Right hindlimb (tissue), 1 donor: Measurements from ENCODE around the gene DPH3.
A peak's percentile ranks its signal among the peaks of the same experiment; 100 is the strongest.

Source experiments
- DNase-seq: peaks from one replicate; pipeline ENCODE4 v3.0.0-alpha.2; 2018

The DPH3 gene

DNA sequence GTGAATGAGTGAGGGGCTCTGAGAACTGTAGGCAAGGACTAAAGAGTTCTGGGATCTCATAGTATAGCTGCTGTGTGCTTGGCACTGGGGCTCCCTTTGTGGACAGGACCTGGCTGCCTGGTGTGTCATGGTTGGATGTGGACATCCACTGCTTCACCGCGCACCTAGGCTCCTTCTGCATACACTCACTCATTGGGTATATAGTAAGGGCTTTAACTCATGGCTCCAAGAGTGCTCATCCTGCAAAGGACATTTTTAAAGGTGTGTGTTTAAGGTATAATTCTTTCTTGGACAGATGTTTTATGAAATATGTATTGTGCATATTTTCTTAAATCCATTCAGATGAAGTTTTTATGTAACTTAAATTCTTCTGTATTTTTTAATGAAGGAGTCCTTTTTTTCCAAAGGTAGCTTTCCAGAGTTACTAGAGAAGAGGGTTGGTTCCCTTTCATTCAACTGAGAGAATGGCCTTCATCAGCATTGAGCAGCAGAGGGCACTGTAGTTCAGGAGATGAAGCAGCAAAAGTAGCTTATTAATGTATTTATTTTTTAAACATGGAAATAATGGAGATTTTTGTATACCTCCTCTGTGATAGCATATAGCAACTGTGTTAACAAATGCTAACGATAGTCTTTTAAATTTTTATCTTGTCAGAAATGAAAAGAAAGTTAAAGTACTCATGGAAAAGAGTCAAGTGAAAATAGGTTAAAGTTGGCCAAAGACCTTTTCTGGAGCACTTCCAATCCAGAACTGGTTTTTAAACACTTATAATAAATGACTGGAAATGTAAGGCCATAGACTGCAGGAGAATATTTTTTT, 25.5 kb upstream of the DPH3 start:
- DNase-seq, result peak; percentile 44

DNA sequence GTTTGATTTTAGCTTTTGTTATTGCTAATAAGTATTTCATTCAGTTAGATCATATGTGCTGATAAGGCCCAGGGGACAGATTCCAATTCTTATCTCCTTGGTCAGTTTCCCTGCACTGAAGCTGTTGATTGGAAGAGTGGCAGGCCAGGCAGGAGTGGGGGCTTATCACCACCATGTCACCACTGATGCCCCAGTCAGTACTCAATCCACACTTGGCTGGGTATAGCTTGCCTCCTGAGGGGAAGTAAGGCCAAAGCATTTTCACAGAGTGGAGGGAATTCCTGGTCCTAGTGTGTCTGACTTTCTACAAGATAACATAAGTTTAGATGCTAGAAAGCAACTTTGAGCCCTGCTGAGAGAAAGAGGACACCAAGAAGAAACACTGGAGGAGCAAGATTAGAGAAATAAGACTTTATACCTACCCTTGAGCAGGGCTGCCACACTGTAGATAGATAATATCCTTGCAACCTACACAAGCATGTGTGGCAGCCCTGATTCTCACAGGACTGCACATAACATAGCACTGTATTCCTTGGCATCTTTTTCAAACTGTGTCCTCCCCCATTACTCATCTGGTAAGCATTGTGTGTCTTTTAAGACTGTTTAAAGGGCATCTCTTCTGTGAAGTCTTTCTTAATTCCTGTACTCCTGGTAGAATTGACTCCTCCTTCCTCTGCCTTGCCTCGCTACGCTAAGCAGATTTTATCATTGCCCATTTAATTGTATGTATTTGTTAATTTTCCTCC, 24.6 kb upstream of the DPH3 start:
- no peak for DNase-seq

DNA sequence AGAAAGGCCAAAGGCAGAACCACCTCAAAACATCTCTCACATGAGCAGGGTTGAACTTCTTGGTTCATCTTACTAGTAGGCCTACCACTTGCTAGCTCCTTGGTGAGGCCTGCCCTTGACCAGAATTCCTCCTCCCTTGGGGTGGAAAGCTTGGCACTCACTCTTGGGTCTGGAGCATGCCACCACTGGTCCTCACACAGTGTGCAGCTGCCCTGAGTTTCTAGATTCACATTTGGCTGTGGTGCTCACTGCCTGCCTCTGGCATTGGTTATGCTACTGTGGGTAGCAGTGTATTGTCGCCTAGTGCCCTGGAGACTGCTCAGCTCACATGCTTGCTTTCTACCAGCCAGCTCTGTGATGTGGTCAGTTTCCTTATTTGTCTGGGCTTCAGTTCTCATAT, 23.9 kb upstream of the DPH3 start:
- DNase-seq, result no peak

DNA sequence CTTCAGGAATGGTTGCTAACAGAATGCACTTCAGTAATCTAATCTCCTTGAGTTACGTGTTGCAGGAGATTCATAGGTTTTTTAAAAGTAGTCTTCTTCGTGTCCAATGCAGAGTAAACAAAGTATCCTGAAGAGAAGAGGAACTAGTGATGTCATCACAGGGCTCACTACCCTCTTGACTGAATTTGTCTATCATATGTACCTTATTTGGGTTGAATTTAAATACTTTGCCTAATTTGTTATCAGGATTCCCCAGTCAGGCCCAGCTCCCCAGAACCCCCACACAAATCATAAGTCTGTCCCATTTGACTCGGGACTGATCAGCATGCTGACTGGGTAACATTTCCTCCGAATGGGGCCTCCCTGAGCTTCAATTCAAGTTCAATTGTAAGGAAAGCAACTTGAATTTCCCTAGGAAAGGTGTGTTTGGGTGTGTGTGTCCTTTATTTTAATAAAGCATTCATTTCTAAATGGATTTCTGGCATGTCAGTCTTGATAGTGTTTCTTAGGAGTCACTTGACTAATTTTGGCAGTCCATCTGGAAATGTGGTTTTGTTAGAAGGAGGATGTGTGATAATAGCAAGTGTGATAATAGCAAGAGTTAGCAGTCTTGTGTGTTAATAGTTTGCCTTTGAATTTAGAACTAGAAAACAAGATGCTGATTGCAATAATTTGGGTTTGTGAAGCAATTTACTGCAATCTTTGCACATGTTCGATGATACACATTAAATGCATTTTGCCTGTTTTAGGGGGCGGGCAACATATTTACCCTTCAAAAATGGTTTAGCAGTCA, 22.2 kb upstream of the DPH3 start:
- DNase-seq, result no peak

DNA sequence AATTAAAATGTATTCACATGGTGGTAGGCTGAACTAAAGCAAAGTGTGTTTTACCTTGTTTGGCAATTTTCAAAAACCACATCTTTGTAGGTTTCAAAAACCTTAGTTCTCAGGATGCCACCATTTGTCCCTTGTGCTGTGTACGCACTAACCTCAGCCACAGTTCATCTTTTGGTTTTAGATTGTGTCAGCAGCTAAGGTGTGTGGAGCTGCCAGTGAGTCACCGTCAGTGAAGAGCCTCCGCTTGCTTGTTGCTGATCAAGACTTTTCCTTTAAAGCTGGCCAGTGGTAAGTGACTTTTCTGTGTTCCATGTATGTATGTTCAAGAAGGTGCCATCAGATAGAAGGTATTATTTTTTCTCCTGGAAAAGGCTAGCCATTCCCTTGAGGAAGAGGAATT, 21.4 kb upstream of the DPH3 start:
- no peak for DNase-seq

DNA sequence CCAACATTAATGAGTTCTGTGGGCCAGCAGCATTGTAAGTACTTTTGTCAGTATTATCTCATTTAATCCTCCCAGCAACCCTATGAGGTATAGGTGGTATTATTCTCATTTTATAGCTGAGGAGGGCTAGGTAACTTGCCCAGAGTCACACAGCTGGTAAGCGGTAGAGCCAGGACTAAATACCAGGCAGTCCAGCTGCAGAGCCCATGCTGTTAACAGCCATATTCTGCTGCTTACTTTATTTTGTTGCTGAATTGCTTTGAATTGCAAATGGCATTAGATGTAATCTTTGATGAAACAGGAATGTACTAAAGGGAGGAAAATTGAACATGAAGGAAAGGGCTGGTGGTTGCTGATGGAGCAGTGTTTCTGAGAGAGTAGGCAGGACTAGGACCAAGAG, 19.9 kb upstream of the DPH3 start:
- no peak for DNase-seq

DNA sequence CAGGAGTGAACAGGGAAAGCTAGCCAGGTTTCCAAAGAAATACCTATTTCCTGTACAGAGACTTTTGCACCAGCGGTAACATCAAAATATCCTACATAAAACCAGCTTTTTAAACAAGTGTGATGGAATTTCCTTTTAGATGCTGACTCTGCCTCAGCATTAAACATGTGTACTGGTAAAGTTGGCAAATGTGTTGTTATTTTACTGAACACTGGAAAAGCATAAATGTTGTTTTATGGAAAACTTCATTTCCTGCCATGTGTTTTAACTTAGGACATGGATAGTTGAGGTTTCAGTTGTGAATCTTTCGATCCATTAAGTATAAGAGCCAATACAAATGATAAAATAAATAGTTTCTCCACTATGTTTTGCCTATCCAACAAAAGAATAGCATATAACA, 15.9 kb upstream of the DPH3 start:
- DNase-seq, result no peak

DNA sequence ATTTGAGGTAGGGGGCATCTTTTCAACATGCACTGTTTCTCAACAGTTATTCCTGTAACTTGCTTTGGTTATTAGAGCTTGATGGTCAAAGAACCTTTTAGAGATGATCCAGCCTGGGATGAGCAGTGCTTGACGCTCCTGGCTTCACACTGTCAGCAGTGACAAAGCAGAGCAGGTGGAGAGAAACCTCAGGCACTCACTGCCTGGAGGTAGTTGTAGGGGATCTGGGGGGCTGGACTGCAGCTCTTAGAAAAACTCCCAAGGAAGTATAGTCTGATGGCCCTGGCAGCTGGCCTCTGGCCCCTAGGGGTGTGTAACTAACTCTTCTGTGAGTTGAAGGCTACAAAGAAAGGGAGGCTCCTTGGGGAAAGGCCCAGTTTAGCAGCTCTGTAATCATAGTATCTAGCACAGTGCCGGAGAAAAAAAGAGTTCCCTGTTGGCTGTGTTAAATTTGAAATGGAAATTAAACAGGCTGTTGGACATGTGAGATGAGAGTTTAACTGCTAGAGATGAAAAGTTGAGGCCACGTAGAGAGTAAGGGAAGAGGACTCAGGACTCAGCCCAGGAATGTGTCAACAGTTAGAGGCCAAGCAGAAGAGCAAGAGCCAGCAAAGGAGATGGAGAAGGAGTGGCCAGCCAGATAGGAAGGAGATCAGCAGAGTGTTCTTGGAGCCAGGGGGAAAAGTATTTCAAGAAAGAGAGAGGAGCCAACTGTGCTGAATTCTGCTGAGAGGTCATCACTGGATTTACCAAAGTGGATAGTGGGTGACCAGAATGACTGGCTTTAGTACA, 14.5 kb upstream of the DPH3 start:
- peak; percentile 44 for DNase-seq

DNA sequence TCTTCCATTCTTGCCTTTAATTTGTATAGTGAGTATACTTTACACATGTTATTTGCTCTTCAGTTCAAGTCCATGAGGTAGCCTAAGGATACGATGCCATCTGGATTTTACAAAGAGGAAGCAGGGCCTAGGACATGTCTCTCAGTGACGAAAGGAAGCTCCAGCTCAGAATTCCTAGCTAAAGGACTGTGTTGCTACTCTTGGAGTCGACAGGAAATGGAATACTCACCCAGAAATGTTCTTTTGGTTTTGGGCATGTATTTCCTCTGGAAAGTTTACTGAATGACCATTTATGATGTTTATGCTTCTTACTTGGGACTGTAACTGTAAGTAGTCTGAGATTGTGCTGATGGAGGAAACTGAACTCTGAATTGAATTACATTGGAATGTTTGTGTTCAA, 12.7 kb upstream of the DPH3 start:
- no peak for DNase-seq

DNA sequence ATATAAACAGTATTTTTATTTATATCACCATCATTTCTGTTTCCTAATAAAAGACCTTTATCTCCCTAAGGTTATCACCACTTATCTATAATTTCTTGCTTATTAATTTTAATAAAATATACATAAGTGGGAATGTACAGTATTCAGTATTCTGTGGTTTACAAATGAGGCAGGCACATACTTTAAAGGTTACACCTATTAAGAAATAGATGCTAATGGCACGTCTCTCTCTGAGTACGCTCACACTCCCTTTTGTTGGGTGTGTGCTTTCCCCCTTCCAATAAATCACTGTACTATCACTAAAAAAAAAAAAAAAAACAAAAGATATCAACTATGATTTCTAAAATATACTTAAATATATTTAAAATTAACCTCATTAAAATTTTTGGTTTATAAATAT, 9.1 kb upstream of the DPH3 start:
- no peak for DNase-seq

DNA sequence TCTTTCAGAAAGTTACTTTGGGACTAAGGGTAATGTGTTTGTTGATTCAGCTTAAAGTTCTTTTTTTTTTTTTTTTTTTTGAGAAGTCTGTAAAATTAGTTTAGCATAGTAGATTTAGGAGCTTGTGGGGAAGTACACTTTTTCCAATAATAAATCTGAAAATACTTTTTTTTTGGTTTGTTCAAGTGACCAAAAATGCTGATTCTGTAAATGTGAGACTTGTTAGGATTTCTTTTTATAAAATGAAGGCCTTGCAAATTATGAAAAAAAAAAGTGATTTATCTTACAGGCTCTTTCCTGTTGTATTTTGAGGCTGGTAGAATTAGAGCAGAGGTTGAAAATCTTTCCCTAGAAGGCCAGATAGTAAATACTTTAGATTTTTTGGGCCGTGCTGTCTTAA, 7.8 kb upstream of the DPH3 start:
- DNase-seq, result no peak

DNA sequence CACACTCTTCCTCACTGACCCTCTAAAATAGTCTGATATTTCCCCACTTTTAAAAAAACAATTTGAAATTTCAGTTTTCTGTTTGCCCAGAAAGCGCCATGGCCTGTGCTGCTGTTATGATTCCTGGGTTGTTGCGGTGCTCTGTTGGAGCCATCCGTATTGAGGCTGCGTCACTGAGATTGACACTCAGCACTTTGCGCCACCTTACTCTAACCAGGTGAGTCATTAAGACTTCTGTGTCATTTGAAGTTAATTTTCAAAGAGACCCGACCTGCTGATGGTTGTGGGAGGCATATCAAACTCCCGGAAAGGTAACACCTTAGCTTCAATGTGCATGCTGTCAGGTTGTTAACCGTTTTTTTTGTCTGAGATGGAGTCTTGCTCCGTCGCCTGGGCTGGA, 6.1 kb upstream of the DPH3 start:
- DNase-seq, result no peak

DNA sequence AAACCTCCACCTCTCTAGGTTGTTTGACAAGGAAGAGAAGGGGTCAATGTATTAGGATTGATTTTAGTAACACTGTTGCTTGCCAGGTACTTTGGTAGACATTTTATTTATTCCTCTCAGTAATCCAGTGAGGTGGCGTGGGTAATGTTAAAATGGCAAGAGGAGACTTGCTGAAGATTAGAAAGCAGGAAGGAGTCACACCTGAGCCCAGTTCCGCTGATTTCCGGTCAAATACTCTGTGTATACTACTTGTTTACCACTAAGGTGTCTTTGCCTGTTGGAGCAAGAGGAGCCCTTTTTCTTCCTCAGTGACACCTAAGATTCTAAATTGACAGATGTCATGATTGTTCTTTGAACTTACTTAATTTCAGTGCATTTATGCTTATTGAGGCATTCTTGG, 2.0 kb upstream of the DPH3 start:
- no peak for DNase-seq

DNA sequence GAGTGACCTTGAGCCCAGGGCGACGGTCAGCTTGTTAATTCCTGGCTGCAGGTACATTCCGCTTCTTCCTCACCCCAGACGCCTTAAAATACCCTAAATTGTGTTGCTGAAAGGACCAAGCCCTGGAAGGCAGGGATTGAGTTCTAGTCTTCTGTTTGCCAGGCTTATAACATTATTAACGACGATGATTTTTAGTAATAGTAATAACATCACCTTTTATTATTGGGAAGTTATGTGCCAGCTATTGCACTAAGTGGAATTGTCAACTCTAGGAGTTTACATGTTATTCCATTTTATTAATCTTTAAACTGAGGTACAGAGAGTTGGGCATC, 678 bp upstream of the DPH3 start:
- no peak for DNase-seq

DNA sequence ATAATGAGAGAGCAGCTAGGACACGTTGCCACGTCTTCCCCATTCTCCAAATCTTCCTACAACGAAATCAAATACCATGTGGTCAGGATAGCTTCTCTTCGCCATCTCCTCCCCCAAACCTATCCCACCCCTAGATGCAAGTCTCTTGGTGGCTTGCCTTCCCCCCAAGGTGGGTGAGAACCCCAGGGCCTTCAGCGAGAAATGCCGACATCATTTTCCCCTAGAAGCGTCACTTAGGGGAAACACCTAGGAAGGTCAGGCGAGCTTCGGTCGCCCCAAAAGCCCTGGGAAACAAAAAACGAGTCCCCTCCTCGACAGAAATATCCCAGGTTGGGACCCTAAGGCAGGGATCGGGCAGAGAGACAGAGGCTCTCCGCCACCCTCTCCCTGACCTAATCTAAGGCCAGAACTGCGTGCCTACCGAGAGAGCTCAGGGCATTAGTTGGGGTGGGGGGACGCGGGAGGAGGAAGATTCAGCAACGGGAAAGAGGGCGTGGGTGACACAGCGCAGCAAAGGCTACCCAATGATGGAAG, 502 bp downstream of the DPH3 start:
- DNase-seq, result peak; percentile 28

DNA sequence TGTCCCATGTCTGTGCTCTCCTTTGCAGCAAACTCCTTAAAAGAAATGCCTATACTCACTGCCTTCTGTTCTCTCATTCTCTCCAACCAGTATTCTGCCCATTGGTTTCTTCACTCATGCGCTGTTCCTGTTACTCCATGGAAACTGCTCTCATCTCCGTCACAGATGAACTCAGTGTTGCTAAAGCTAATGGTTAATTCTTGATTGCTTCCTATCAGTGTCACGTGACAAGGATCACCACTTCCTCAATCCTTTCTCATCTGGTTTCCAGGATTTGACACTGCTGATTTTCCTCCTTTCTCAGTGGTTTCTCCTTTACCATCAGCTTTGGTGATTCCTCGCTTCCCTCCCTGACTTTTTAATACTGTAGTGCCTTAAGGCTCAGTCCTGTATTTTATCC, 2.6 kb downstream of the DPH3 start:
- no peak for DNase-seq

DNA sequence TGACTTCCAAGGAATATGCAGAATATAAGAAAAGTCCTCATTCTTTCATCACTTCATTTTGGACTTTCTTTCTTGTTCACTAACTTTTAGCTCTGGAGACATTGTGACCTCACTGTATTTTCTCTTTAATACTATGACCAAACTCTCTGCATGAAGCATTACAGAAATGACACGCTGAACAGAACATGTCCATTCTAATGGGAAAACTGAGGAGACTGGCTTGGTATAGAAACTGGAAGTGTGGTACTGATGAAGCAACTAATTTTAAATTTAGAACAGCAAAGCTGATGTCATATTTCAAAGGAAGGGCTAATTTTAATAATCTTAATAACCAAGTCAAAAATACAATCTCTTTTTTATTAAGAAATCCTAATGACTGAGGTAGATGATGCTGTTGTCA, 4.7 kb downstream of the DPH3 start:
- no peak for DNase-seq

DNA sequence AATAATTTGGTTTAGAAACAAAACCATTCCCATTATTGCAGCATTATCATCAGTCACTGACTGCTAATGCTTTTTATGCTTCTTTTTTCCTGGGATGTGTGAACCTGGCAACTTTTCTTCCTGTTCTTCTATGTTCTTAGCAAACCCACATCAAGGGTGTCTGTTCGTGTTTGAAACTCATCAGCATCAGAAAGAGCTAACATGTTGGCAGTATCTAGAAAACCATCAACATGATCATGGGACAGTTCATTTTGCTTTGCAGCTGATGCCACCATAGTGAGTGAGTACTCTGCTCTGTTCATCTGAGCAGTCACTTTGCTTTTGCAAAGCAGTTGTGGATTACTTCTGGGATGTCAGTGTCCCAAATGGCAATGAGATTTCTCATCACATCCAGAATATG, 5.9 kb downstream of the DPH3 start:
- DNase-seq, result no peak

DNA sequence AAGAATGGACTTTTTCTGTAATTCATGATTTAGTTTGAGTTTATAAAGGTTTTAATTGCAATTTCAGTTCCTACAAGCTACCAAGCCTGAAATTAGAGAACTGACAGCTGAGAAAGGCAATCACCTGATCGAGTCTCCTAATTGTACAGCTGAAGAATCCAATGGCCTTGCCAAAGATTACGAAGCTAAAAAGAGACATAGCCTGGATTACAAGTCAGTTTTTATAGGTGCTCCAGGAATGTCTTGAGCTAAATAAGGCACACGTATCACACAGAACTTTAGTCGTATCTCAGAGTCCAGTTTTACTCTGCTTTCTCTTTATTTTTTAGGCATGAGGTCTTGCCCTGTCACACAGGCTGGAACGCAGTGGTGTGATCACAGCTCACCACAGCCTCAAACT, 6.6 kb downstream of the DPH3 start:
- DNase-seq, result no peak

DNA sequence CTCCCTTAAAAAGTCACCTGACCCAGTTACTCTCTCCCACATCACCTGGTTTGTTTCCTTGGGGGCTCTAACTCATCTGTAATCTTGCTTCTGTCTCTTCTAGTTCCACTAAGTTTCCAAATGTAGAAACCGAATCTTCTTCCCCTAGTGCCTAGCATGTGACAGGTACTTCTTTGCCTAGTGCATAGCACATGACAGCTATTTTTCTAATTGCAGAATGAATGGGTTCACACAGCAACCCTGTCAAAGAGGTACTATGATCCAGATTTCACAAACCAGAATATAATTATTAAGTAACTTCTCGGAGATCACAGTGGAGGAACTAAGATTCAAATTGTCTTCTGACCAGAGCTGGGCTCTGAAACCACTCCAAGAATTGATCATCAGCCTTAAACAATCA, 7.4 kb downstream of the DPH3 start:
- DNase-seq, result no peak

DNA sequence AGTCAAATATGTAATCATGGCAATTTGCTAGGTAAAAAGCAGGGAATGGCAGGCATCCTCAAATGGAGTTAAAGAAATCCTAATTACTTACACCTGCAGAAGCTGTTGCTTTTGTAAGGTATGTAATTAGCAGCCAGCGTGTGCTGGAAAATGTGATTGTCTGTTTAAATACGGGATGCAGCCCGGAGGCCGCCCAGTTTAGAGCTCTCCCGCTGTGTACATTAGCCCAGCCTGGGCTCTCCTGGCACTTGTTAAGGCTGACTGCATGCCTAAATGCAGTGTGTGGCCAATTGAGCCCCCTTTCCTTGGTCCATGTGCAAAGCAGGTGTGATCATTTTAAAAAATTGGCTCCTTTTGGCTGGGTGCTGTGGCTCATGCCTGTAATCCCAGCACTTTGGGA, 9.0 kb downstream of the DPH3 start:
- DNase-seq, result no peak

DNA sequence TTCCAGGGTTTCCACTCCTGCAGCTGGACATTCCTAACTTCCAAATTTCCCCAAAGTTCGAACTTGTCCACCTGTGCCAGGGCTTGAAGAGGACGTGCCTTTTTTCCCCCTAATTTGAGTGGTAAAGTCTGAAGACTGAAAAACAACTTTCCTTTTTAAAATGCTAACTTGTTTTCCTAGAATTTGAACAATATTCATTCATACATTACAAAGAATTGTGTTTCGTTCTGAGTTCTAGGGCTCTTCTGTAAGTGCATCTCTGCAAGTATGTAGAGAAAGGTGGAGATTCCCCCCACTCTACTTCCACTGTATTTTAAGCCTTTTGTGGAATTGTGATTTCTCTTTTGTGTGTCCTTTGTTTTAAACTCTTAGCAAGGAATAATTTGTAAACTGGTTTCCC, 9.4 kb downstream of the DPH3 start:
- no peak for DNase-seq

DNA sequence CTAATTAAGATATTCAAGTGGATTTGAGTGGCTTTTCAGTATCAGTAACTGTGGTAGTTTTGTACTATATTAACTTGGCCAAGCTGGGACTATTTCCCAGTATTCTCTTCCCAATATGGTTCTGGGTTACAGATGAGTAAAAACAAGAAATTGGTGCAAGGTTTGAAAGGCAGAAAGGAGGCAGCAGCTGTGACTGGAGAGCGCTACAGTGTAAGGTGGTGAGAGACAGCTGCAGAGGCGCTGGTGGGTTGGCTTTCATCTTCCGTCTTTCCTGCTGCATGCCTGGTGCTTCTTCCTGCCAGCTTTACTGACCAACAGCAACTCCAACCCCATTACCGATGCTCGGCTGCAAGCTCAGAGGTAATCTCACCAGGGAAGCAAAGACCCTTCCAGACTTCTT, 9.8 kb downstream of the DPH3 start:
- no peak for DNase-seq
